ENCODE measurements around the gene CACNA1A. TPM values are rescaled to one million over a fixed set of nuclear protein-coding genes. Genes with fewer than 3 reads are reported as not detected.
"Not testable (repeated sequence)": the region's sequence is repeated elsewhere in the genome, so short reads cannot be mapped to it uniquely, and the experiment has no call there.

CACNA1A gene
- total and polyA plus RNA-seq, 2 of the 13 experiments (the other 11 are each of a cell fraction or from before 2014, with no cell fraction given): not detected

GRCh38 chr19:13187419-13187818 lies 318.9 kb downstream of the CACNA1A start (continued):
- TF ChIP-seq ZSCAN21 (CRISPR knock-in tag; IDR thresholded peaks at IDR 0.05; ENCODE audit: borderline replicate concordance) (no peak), ZNF777 (CRISPR knock-in tag; IDR thresholded peaks at IDR 0.05) (no peak), ZNF816 (CRISPR knock-in tag; IDR thresholded peaks at IDR 0.05; ENCODE audit: borderline replicate concordance) (no peak), PTBP1 (IDR thresholded peaks at IDR 0.05; ENCODE audit: low read depth, low read length, poor library complexity, severe bottlenecking) (no peak), ZNF616 (CRISPR knock-in tag; IDR thresholded peaks at IDR 0.05; ENCODE audit: low read depth) (no peak), ZNF136 (CRISPR knock-in tag; IDR thresholded peaks at IDR 0.05; ENCODE audit: low read depth) (no peak), HMGA1 (CRISPR knock-in tag; conservative IDR thresholded peaks at IDR 0.05) (no peak), ZNF17 (CRISPR knock-in tag; IDR thresholded peaks at IDR 0.05) (no peak), GABPA (IDR thresholded peaks at IDR 0.05; ENCODE audit: low read depth, low read length) (no peak), GABPA (CRISPR knock-in tag; IDR thresholded peaks at IDR 0.05; ENCODE audit: low read depth) (no peak), ESRRA (CRISPR knock-in tag; IDR thresholded peaks at IDR 0.05; ENCODE audit: low read depth) (no peak)

- BruUV-seq (replicated peaks); H3K27me3 ChIP-seq (ENCODE audit: control insufficient read depth in 1 of 2, insufficient read depth in 2 of 2, low read length in 2 of 2); in situ Hi-C loops (cut with HindIII; ENCODE audit: extremely low pct_ligation_motif_present, low pct_unique_long_range_greater_than_20kb); H3K27ac ChIP-seq (ENCODE audit: extremely low read length, insufficient read depth, low read length); H3K9me3 ChIP-seq (ENCODE audit: low read length); H3K36me3 ChIP-seq (replicated peaks in 1 of 2; ENCODE audit: control insufficient read depth in 1 of 2, insufficient read depth in 2 of 2, low read length in 2 of 2); CTCF ChIA-PET (ENCODE audit: low intra/inter-chr PET ratio, low total read pairs); FAIRE-seq; ATAC-seq; DNase-seq (ENCODE audit: low spot score); H3K4me2 ChIP-seq (ENCODE audit: low read depth, low read length); H3K79me2 ChIP-seq (ENCODE audit: insufficient read depth, low read length); H3K4me3 ChIP-seq (replicated peaks in 1 of 3; ENCODE audit: insufficient read depth in 1 of 3, low read depth in 2 of 3, low read length in 3 of 3); H4K20me1 ChIP-seq (ENCODE audit: insufficient read depth, low read length); H2AFZ ChIP-seq (ENCODE audit: low read length); H3K9ac ChIP-seq (ENCODE audit: insufficient read depth, low read depth, low read length); intact Hi-C loops (cut with micrococcal nuclease; ENCODE audit: unreplicated experiment): not testable (repeated sequence)
- peaks cover 31% of the 10 kb centered on the region for H3K4me1 ChIP-seq (ENCODE audit: insufficient read depth, low read length)
- POLR2A ChIA-PET: interaction anchor here (1.1 to 1.3 kb wide), 2 partner anchors 19 to 37 kb away, joined by 3 to 4 read pairs; partner anchors contain the start of genes IER2 and STX10
- no CpG with 5 or more reads among the region's 38 CpGs for WGBS (ENCODE audit: low lambda C conversion rate)
Measured at GRCh38 chr19:13186688-13187087, 319.6 kb downstream of the CACNA1A start.

Measured in HepG2 (cell line).